Heart right ventricle (tissue), 16 donors: ENCODE data around the gene SLIT3. TPM values are rescaled to one million over a fixed set of nuclear protein-coding genes. Genes with fewer than 3 reads are reported as not detected.

Experiments used
- ATAC-seq, 8 donors: fragments of 200-7000 bp; cut with Tn5 transposase; one replicate each; pipeline ENCODE4 v1.9.1; 2020; ENCODE audit warnings: mild to moderate bottlenecking in 8 of 8, moderate library complexity in 8 of 8, moderate number of reproducible peaks in 1 of 8
- DNase-seq, 2 donors: peaks; one replicate each; pipeline ENCODE4 v3.0.0-alpha.2; 2020
- H3K27ac ChIP-seq, 10 donors: fragments of 200-600 bp; sonication (generic) in 2 of 10; one replicate each; pipeline versions ENCODE4 v1.5.0 to v1.8.0; 2020 to 2022; ENCODE audit warnings: mild to moderate bottlenecking in 3 of 10
- H3K27me3 ChIP-seq, 7 donors: fragments of 200-600 bp; one replicate each; pipeline ENCODE4 v1.8.0; 2021 to 2022; ENCODE audit warnings: mild to moderate bottlenecking in 2 of 7
- H3K36me3 ChIP-seq, 9 donors: fragments of 200-600 bp; sonication (generic) in 1 of 9; one replicate each; pipeline versions ENCODE4 v1.5.0 to v1.8.0; 2020 to 2022; ENCODE audit warnings: mild to moderate bottlenecking in 2 of 9
- H3K4me1 ChIP-seq, 9 donors: fragments of 200-600 bp; sonication (generic) in 1 of 9; one replicate each; pipeline versions ENCODE4 v1.5.0 to v1.8.0; 2020 to 2022; ENCODE audit warnings: mild to moderate bottlenecking in 4 of 9
- H3K4me3 ChIP-seq, 10 donors: fragments of 200-600 bp; sonication (generic) in 2 of 10; one replicate each; pipeline versions ENCODE4 v1.5.0 to v1.8.0; 2020 to 2022; ENCODE audit warnings: mild to moderate bottlenecking in 7 of 10, moderate library complexity in 2 of 10
- H3K9me3 ChIP-seq, 11 donors: fragments of 200-600 bp in 10 of 11; sonication (generic) in 2 of 11; one replicate each; pipeline versions ENCODE4 v1.5.0 to v1.8.0; 2013 to 2022; ENCODE audit warnings: mild to moderate bottlenecking in 2 of 11, control low read depth in 1 of 11, moderate library complexity in 1 of 11
- WGBS, 2 donors: extraction: QIAGEN DNeasy Blood & Tissue Kit; methylation state at CpG; one replicate each; pipeline ENCODE4 v1.1.7; 2013; ENCODE audit warnings: inconsistent platforms in 1 of 2; 5-methylcytosine and 5-hydroxymethylcytosine counted together
- intact Hi-C, 10 donors: fragments of 100-400 bp; cut with DNase I; formaldehyde crosslinking; loops; one replicate each; pipeline versions ENCODE4 v1.11.1 to v1.14.2; 2022
- polyA plus RNA-seq, 2 donors: library from polyadenylated mRNA; stranded (reverse); fragments of 200-250 nt; gene quantifications; one replicate each; pipeline ENCODE4 v1.2.3, GENCODE V29; 2013
- total RNA-seq, 10 donors: library from RNA; stranded (reverse); fragmentation: NEBNext Ultra II Directional in 3 of 10; extraction: Animal tissue kit (Norgen Biotek cat#: 25700) in 3 of 10; gene quantifications; one replicate each; pipeline versions ENCODE4 v1.2.1 to v1.2.4, GENCODE V29; 2021 to 2023
- TF ChIP-seq, protein P1 (sequence below), 9 donors: fragments of 200-600 bp; sonication (generic) in 2 of 9; IDR thresholded peaks; one replicate each; pipeline versions ENCODE4 v1.5.0 to v1.8.0; 2021 to 2022; ENCODE audit warnings: antibody characterized with exemption in 9 of 9, mild to moderate bottlenecking in 5 of 9, moderate library complexity in 1 of 9
- donor health status: Arrhythmogenic right ventricular cardiomyopathy.
- donor health status: ischemic (EF 13 %, LVEDD 7.1; RV severe dilation, severe dysfunction).
- donor health status: healthy with polysubstance abuse.
- donor health status: DM: no; HTN: yes; CAD: no.
- donor health status: DM: no; HTN: no; CAD: no.
- donor health status: ischemic (EF 25% LVEDD 6.9; RV normal size, moderate dysfunction).
- donor health status: ischemic (EF 25% LVEDD 5.7; RV mildly dilated, moderate dysfunction).
- donor health status: healthy.
- donor health status: DM: yes; HTN: yes; CAD: no.
- donor health status: Ischemic cardiomyopathy.
- donor health status: ischemic (EF 35%, LVEDD 5.7; RV mildly dilated, moderate dysfunction).
- donor health status: nonischemic (EF 11% LVEDD 7.7; RV severe dilation, severe dysfunction).
- donor health status: DM: yes; HTN: yes; CAD: no.
- donor health status: PGD.
- donor health status: ischemic (EF 29% LVEDD 5.4; RV normal size, mild dysfunction).
- donor health status: nonischemic (EF 23%, LVEDD 6.1; RV moderate dilation, normal function).

Gene SLIT3
- total and polyA plus RNA-seq, 12 donors = 2.0 to 29.2 (median 12.1) TPM

DNA sequence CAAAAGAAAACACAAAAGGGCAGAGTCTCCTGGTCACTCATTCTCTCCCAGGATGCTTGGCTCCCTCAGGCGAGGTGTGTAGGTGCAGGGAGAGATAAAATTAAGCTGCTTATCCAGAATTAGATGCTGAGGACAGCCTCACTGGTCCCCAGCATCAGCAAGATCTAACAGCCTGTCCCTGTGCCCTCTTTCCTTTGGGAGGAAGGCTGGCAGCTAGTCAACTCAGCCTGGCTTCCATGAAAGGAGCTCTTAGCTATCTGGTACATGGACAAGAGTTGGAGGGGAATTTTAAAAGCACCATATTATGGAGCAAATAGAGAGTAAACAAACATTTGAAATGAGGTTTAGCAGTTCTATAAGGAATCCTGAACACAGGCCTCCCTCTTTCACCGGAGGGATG, 523.3 kb downstream of the SLIT3 start:
- no peak overlapping the region for H3K4me3 ChIP-seq
- TF ChIP-seq, protein P1, sequence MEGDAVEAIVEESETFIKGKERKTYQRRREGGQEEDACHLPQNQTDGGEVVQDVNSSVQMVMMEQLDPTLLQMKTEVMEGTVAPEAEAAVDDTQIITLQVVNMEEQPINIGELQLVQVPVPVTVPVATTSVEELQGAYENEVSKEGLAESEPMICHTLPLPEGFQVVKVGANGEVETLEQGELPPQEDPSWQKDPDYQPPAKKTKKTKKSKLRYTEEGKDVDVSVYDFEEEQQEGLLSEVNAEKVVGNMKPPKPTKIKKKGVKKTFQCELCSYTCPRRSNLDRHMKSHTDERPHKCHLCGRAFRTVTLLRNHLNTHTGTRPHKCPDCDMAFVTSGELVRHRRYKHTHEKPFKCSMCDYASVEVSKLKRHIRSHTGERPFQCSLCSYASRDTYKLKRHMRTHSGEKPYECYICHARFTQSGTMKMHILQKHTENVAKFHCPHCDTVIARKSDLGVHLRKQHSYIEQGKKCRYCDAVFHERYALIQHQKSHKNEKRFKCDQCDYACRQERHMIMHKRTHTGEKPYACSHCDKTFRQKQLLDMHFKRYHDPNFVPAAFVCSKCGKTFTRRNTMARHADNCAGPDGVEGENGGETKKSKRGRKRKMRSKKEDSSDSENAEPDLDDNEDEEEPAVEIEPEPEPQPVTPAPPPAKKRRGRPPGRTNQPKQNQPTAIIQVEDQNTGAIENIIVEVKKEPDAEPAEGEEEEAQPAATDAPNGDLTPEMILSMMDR (IDR thresholded peaks at IDR 0.05) = no peak
- peaks cover 0 to 3% (median 0%) of the 10 kb centered on the region in 9 donors for H3K36me3 ChIP-seq
- intact Hi-C loops = no loop called here
- no peak overlapping the region for H3K27ac ChIP-seq
- DNase-seq (no peak), ATAC-seq (no peak)
- H3K9me3 ChIP-seq = no peaks in the 10 kb centered on the region
- 87 to 88% methylated on average over 2 of the region's 2 CpGs for WGBS, 2 donors
- H3K27me3 ChIP-seq = no peaks in the 10 kb centered on the region
- H3K4me1 ChIP-seq = no peaks in the 10 kb centered on the region

DNA sequence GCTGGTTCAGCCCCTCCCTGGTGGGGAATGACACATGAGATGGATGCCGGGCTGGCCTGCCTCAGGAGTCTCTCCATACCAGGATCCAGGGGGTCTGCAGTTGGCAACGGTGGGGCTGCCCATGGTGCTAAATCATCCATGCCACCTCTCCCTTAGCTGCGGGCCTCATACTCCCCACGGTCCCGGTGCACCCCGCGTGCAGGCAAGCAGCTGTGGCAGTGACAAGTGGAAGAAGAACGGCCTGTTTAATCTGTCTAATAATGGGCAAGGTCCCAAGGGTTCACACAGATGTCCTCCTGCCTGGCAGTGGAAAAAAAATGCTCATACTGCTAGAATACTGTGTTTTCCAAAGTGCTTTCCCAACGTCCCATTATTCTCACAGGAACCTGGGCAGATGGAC, 524.9 kb downstream of the SLIT3 start:
- Histone ChIP-seq H3K9me3 (no peaks in the 10 kb centered on the region), H3K4me3 (no peak overlapping the region), H3K27me3 (no peaks in the 10 kb centered on the region), H3K4me1 (no peaks in the 10 kb centered on the region), H3K27ac (no peak overlapping the region), H3K36me3 (peaks cover 0 to 3% (median 0%) of the 10 kb centered on the region in 9 donors)
- DNase-seq (no peak), ATAC-seq (no peak)
- 63 to 66% methylated on average over 9 of the region's 9 CpGs for WGBS, 2 donors
- TF ChIP-seq, protein P1 (IDR thresholded peaks at IDR 0.05) = no peak
- intact Hi-C loops = no loop called here

GRCh38 chr5:168773226-168773625, 527.7 kb downstream of the SLIT3 start:
- no peak overlapping the region for H3K27ac ChIP-seq
- intact Hi-C loops = no loop called here
- H3K9me3 ChIP-seq = no peaks in the 10 kb centered on the region
- H3K27me3 ChIP-seq = no peaks in the 10 kb centered on the region
- ATAC-seq (no peak), DNase-seq (no peak)
- no peak overlapping the region for H3K4me3 ChIP-seq
- TF ChIP-seq, protein P1 (IDR thresholded peaks at IDR 0.05) = no peak
- WGBS, 2 donors = 77 to 78% methylated on average over 9 of the region's 9 CpGs
- no peaks in the 10 kb centered on the region for H3K4me1 ChIP-seq
- H3K36me3 ChIP-seq = peaks cover 0 to 3% (median 0%) of the 10 kb centered on the region in 9 donors

DNA sequence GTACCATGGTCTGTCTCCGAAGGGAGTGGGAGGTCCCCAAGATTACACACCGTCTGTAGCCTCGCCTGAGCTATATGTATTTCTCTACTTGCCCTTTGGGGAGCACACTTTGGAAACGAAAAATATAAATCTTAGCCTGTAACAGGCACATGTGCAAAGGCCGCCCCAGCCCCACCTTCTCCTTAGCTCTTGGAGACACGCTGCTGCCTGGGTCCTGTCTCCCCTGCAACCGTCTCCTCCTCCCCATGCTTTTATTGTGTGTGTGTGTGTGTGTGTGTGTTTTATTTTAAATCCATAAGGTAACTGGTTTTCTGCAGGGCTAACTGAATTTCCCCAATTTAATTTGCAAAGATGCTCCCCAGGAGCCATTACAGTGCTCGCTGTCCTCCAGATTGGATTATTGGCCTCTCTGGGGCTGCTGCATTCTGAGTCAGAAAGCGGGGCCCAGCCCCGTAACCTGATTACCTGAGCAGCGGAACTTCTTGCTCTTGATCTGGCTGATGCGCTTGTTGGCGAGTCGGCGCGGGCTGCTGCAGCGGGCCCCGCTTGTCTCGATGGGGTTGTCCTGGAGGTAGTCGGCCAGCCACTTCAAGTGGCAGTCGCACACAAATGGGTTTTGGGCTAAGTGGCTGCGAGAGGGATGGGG, 528.5 kb downstream of the SLIT3 start:
- Histone ChIP-seq H3K9me3 (no peaks in the 10 kb centered on the region), H3K4me1 (no peaks in the 10 kb centered on the region), H3K27me3 (no peaks in the 10 kb centered on the region), H3K27ac (no peak overlapping the region), H3K4me3 (no peak overlapping the region), H3K36me3 (peaks cover 0 to 3% (median 0%) of the 10 kb centered on the region in 9 donors)
- 91 to 94% methylated on average over 22 of the region's 22 CpGs for WGBS, 2 donors
- intact Hi-C loops = no loop called here
- no peak for ATAC-seq
- no peak for DNase-seq
- TF ChIP-seq, protein P1 (IDR thresholded peaks at IDR 0.05) = no peak
